Measurements from ENCODE around the gene ANKS1A.
"Not testable (repeated sequence)": the region's sequence is repeated elsewhere in the genome, so short reads cannot be mapped to it uniquely, and the experiment has no call there.

ANKS1A gene

DNA sequence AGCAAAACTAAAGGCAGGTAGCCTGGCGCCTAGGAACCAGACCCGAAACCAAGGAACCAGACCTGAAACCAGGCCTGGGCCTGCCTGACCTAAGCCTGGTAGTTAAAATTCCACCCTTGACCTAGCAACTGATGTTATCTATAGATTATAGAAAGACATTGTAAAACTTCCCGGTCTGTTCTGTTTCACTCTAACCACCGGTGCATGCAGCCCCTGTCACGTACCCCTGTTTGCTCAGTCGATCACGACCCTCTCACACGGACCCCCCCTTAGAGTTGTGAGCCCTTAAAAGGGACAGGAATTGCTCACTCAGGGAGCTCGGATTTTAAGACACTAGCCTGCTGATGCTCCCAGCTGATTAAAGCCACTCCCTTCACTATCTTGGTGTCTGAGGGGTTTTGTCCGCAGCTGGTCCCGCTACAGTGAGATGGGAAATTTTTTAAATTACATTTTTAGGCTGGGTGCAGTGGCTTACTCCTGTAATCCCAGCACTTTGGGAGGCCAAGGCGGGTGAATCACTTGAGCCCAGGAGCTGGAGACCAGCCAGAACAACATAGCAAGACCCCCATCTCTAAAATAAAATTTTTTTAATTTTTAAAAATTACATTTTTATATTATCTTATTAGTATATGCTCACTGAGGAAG lies 115.0 kb downstream of the ANKS1A start:
- DNase-seq = not testable (repeated sequence)

DNA sequence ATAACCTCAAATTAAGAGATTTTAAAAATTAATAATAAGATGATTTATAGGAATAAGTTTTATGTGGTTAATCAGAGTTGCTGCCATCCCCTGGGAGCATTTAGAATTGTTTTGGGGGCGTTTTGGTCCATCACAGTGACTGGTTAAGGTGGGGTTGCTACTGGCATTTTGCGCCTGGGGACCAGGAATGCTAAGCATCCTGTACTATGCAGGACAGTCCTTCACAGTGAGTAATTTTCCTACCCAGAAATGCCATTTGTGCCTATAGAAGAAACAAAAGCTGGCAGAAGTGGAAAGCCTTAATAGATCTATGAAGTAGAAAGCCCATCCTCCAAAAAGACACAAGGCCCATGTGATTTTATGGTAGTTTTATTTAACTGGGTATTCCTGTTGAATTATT lies 118.0 kb downstream of the ANKS1A start:
- no peak for DNase-seq

- no peak for DNase-seq
Observed at GRCh38 chr6:35008858-35009257, 119.8 kb downstream of the ANKS1A start.

DNA sequence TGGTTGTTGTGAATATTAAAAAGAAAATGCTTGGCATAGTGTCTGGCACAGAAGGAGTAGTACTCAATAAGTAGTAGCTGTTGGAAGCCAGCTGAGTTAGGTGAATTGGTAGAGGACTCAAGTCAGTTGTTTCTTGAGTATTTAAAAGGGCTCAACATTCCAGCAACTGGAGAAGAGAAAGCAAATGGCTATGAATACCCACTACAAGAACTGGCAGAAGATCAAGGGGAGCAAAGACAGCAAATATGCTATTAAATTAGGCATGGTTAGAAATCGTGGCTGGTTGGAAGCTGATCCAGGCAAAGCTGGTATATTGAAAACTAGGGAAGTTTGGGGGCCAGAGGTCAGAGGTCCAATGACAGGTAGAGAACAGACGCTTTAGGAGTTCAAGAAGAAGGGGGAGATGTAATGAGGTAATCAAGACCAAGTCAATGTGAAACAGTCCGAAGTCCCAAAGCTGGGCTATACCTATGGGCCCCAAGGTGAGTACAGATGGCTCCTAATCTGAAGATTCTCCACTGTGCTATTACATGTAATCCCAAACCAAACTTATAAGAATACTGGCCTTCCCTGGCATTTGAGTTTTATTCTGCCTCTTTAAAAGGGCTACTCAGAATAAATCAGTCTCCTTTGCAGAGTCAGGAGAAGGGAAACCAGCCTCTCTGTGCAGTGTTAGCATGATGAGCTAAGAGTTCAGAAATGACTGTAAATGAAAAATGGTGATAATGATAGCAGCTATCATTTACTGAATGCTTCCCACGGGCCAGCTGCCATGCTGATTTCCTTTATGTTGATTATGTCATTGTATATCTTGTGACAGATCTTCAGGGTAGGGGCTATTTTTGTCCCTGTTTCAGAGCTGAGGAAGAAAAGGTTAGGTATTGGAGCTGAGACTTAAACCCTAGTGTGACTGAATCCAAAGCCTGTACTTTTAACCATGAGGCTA lies 122.3 kb downstream of the ANKS1A start:
- peak; percentile 75 for DNase-seq

GRCh38 chr6:35013701-35014100 lies 124.6 kb downstream of the ANKS1A start:
- no peak for DNase-seq

GRCh38 chr6:35014341-35014740 lies 125.3 kb downstream of the ANKS1A start:
- DNase-seq = no peak

DNA sequence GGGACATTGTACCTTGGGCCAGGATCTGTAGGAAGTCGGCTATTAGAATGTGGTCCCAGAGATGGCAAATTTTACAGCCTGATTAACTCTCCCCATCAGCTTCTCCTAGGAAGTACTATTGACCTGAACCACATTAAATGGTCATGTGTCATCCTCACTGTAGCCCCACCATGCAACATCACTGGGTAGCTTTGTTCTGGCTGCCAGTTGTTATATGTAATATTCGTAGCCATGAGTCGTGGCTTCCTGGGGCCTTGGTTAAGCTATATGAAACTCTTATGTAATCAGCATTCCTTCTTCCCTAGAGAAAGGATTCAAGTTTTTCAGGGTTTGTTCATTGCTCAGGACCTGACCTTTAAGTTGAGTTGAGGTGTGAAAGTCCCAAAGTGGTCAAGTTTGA lies 125.7 kb downstream of the ANKS1A start:
- no peak for DNase-seq

GRCh38 chr6:35015476-35015875 lies 126.4 kb downstream of the ANKS1A start:
- no peak for DNase-seq

DNA sequence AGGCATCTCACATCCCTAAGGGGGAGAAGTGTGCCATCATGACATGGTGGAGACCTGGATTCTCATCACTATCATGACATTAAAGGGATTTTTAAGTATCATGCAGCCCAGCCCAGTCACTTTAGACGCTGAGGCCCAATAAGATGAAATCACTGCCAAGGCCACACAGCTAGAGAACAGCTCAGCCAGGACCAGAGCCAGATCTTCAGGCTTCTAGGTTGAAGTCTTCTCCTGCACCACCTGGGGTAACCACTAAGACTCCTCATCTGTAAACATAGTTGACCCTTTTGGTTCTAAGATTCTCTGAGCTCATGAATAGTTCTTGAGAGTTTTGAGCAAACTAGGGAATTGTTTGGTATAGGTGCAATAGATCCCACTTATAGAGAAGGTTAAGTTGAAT lies 126.9 kb downstream of the ANKS1A start:
- DNase-seq = no peak

GRCh38 chr6:35016502-35017321 lies 127.7 kb downstream of the ANKS1A start:
- no peak for DNase-seq

DNA sequence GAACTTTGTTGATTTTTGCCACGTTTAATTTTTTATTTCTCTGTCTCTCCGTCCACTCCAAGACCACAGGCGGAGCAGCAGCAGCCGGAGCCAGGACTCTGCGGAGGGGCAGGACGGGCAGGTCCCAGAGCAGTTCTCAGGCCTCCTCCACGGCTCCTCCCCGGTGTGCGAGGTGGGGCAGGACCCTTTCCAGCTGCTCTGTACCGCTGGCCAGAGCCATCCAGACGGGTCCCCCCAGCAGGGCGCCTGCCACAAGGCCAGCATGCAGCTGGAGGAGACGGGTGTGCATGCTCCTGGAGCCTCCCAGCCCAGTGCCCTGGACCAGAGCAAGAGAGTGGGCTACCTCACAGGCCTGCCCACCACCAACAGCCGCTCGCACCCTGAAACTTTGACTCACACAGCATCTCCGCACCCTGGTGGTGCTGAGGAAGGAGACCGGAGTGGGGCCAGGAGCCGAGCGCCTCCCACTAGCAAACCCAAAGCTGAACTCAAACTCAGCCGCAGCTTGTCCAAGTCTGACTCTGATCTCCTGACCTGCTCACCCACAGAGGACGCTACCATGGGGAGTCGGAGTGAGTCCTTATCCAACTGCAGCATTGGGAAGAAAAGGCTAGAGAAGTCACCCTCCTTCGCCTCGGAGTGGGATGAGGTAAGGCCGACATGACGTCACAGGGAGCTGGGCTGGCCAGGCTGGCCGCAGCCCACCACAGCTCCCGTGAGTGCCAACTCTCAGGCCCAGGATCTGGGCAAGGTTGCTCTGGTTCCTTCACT lies 128.5 kb downstream of the ANKS1A start:
- no peak for DNase-seq

DNA sequence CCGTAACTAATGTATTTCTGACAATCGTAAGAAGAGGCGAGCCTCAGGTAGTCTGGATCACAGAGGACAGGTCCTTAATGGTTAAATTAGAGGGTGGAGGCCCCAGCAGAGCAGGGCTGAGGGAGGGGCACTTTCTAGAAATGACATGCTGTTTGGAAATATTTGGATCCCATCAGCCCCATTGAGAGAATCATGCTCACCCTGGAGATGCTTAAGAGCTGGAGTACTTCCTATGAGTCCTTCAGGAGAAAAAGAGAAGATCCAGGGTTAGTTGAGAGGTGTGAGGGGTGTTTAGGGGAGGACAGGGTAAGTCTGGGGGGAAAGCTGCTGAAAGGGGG lies 129.1 kb downstream of the ANKS1A start:
- no peak for DNase-seq

DNA sequence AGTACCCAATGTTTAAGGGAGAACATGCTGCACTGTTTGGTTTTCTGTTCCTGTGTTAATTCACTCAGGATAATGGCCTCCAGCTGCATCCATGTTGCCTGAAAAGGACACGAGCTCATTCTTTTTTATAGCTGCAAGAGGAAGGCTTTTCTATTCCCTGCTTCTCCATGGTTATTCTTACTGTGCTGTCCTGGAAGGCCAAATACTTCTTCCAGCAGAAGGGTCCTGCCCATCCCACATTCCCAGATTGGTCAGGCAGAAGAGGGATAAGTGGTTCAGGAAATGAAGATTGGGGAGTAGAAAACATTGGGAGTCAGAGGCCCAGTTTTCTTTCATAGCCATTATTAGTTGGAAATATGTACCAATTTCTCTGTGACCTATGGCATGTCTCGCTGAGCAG lies 129.7 kb downstream of the ANKS1A start:
- DNase-seq = no peak

- DNase-seq = no peak
Observed at GRCh38 chr6:35019171-35019570, 130.1 kb downstream of the ANKS1A start.

DNA sequence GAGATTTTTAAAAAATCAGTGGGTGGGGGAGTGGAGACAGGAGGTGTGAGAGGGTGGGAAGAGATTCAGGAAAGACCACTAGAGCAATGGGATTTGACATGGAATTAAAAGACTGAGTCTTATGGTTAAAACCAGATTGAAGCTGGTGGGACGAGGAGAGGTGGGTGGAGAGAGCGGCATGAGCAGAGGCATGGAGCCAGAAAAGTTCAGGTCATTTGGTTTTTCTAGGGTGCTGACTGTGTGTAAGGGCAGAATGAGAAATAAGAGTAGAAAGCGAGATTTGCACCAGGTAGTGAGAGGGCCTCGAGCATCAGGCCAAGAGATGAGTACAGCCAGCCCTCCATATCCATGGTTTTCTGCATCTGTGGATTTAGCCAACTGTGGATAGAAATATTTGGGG lies 130.8 kb downstream of the ANKS1A start:
- DNase-seq = no peak

DNA sequence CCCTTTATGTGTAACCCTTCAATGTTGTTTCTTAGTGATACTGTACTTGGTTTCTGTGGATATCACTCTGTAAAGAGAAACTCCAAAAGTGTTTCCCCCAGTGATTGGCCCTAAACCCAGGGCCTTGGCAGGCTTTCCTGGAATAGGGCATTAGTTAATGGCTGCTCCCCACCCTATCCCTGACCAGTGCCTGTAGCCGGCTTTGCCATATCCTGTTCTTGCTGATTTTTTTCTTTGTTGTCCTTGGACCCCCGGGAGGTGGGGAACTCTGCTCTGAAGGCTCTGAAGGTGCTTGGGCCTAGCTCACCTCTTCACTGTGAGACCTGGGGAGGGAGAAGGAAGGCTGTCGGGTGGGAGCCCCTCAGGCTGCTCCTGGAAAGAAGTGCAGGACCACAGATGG lies 131.9 kb downstream of the ANKS1A start:
- no peak for DNase-seq

GRCh38 chr6:35023091-35024000 lies 134.3 kb downstream of the ANKS1A start:
- DNase-seq = no peak

GRCh38 chr6:35024551-35025054 lies 135.5 kb downstream of the ANKS1A start:
- DNase-seq = no peak

GRCh38 chr6:35025232-35026188 lies 136.5 kb downstream of the ANKS1A start:
- DNase-seq = no peak

Measured in activated CD4-positive, alpha-beta T cell treated with anti-CD3 and anti-CD28 coated beads, Interleukin-10, Interleukin-2, amounts not matched to agents 100 ng/mL and 50 ng/mL, durations not matched to agents 16 hours and 8 hours (primary cell).